Measurements from ENCODE around the gene SRRM2. TPM values are rescaled to one million over a fixed set of nuclear protein-coding genes. Genes with fewer than 3 reads are reported as not detected.

The SRRM2 gene
- 31.5 and 42.6 TPM in 2 replicates for total RNA-seq (ENCODE audit: low replicate concordance)

GRCh38 chr16:2752035-2752849, at the start of gene SRRM2:
Gene SRRM2 (plus strand): TSS chr16:2752638. CDS start chr16:2756365, 3,727 bp downstream.

GRCh38 chr16:2720064-2720457, 32.4 kb upstream of the SRRM2 start, which contains the start of gene PRSS27:
Gene PRSS27 (minus strand): TSS chr16:2720224. CDS start chr16:2720160, 64 bp downstream.

GRCh38 chr16:2777231-2777902, 24.9 kb downstream of the SRRM2 start, which contains the start of gene ELOB:
Gene ELOB (minus strand): TSS chr16:2777280. CDS start chr16:2777239, 41 bp downstream.

GRCh38 chr16:2787406-2787805, 35.0 kb downstream of the SRRM2 start, which contains the start of gene PRSS33:
Gene PRSS33 (minus strand): TSS chr16:2787560. CDS start chr16:2786547, 1,013 bp downstream.

GRCh38 chr16:2816751-2817339, 64.4 kb downstream of the SRRM2 start, which contains the start of gene PRSS21:
Gene PRSS21 (plus strand): TSS chr16:2817237. CDS start chr16:2817269, 32 bp downstream.

Other genes with a start within 250 kb of the SRRM2 start
- 5.1 and 8.2 TPM in 2 replicates for gene ATP6V0C, start 238.7 kb upstream of the SRRM2 start, total RNA-seq (ENCODE audit: low replicate concordance)
- gene AMDHD2, start 232.3 kb upstream of the SRRM2 start, total RNA-seq (ENCODE audit: low replicate concordance) = 25.4 and 84.2 TPM in 2 replicates
- 0.08 and 0.12 TPM in 2 replicates for gene CEMP1, start 221.2 kb upstream of the SRRM2 start, total RNA-seq (ENCODE audit: low replicate concordance)
- gene PDPK1, start 214.6 kb upstream of the SRRM2 start, total RNA-seq (ENCODE audit: low replicate concordance) = 10.5 and 12.0 TPM in 2 replicates
- 11.8 and 24.8 TPM in 2 replicates for gene KCTD5, start 70.1 kb upstream of the SRRM2 start, total RNA-seq (ENCODE audit: low replicate concordance)
- gene PRSS27, start 32.4 kb upstream of the SRRM2 start, total RNA-seq (ENCODE audit: low replicate concordance) = 0.23 and 0.70 TPM in 2 replicates
- 605 and 1,061 TPM in 2 replicates for gene ELOB, start 24.6 kb downstream of the SRRM2 start, total RNA-seq (ENCODE audit: low replicate concordance)
- gene PRSS33, start 34.9 kb downstream of the SRRM2 start, total RNA-seq (ENCODE audit: low replicate concordance) = not detected in 2 replicates
- not detected in 2 replicates for gene PRSS41, start 45.8 kb downstream of the SRRM2 start, total RNA-seq (ENCODE audit: low replicate concordance)
- gene PRSS21, start 64.6 kb downstream of the SRRM2 start, total RNA-seq (ENCODE audit: low replicate concordance) = 0.15 and 0.23 TPM in 2 replicates
- gene ZG16B, start 77.7 kb downstream of the SRRM2 start, total RNA-seq (ENCODE audit: low replicate concordance) = 2.1 TPM in 1 of 2 replicates, not detected in the other
- gene PRSS22, start 105.5 kb downstream of the SRRM2 start, total RNA-seq (ENCODE audit: low replicate concordance) = not detected in 2 replicates
- gene FLYWCH2, start 130.6 kb downstream of the SRRM2 start, total RNA-seq (ENCODE audit: low replicate concordance) = 30.9 and 59.8 TPM in 2 replicates
- 31.4 and 39.7 TPM in 2 replicates for gene FLYWCH1, start 159.3 kb downstream of the SRRM2 start, total RNA-seq (ENCODE audit: low replicate concordance)
- not detected in 2 replicates for gene KREMEN2, start 211.6 kb downstream of the SRRM2 start, total RNA-seq (ENCODE audit: low replicate concordance)
- 1.6 and 3.8 TPM in 2 replicates for gene PAQR4, start 216.7 kb downstream of the SRRM2 start, total RNA-seq (ENCODE audit: low replicate concordance)
- 1.3 TPM in 1 of 2 replicates, not detected in the other for gene PKMYT1, start 227.8 kb downstream of the SRRM2 start, total RNA-seq (ENCODE audit: low replicate concordance)